22Rv1 (cell line): ENCODE results near the gene LRP8.

Source experiments
- CTCF ChIP-seq: fragments of 450-650 bp; IDR thresholded peaks from 2 replicates; pipeline ENCODE4 v1.5.1; 2017; ENCODE audit warnings: mild to moderate bottlenecking
- ZFX ChIP-seq: fragments of 450-650 bp; IDR thresholded peaks from 2 replicates; pipeline ENCODE4 v1.6.1; 2017; ENCODE audit warnings: antibody characterized with exemption, borderline replicate concordance

GRCh38 chr1:53326088-53326597 lies 1.7 kb downstream of the LRP8 start:
- TF ChIP-seq CTCF (no peak), ZFX (no peak)
